GM12865 (cell line): ENCODE measurements around the gene MLEC.

Experiments used
- DNase-seq: peaks from one replicate; pipeline ENCODE4 v3.0.0; 2010; ENCODE audit warnings: low read depth
- H3K4me3 ChIP-seq: 2 replicates; pipeline ENCODE4 v1.5.1; 2011; ENCODE audit warnings: mild to moderate bottlenecking, low read depth, low read length, control low read depth
- CTCF ChIP-seq: IDR thresholded peaks from 2 replicates; pipeline ENCODE4 v1.5.1; 2011; ENCODE audit warnings: low read length, control low read depth, low read depth, inconsistent platforms; ENCODE audit not compliant: insufficient read depth; ENCODE audit errors: missing control alignments

Gene MLEC

GRCh38 chr12:120702637-120703036 is 15.7 kb downstream of the MLEC start:
- DNase-seq, result no peak
- H3K4me3 ChIP-seq, result no peak overlapping the region
- no peak for TF ChIP-seq CTCF

GRCh38 chr12:120703311-120703942 is 16.5 kb downstream of the MLEC start:
- TF ChIP-seq CTCF, result no peak
- no peak for DNase-seq
- H3K4me3 ChIP-seq, result no peak overlapping the region

- H3K4me3 ChIP-seq, result no peak overlapping the region
- no peak for DNase-seq
- TF ChIP-seq CTCF, result no peak
Measured at GRCh38 chr12:120705618-120706017, 18.7 kb downstream of the MLEC start.

DNA sequence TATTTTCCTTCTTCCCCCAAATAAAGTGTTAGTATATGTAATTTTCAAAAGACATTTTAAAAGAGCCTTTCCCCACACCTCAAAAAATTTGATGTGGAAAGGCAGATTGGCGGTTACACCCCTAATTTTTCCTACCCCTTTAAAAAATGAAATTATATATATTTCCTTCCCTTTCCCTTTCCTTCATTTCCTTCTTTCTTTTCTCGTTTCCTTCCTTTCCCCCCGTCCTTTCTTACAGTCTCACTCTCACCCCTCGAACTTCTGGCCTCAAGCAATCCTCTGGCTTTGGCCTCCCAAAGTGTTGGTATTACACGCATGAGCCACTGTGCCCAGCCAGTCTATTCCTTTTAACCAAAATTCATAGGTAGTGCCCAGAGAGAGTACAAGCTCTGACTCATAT is 19.1 kb downstream of the MLEC start:
- no peak for TF ChIP-seq CTCF
- no peak for DNase-seq
- H3K4me3 ChIP-seq, result no peak overlapping the region

DNA sequence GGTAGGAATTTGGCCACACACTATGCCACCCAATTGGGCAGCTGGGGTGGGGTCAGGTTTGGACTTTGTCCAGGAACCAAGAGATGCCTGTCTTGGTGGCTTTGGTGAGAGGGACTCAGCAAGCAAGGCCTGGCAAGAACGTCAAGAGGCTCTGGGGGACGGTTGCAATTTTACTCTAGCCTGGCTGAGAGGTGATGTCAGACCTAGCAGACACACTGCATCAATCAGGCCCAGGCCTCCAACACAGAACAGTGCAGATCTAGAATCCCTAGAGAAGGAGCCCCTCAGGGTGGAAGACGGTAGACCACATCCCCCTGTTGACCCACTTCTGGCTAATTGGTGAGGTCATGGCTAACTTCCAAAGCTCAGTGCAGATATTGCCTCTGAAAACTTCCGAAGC is 21.7 kb downstream of the MLEC start:
- no peak overlapping the region for H3K4me3 ChIP-seq
- no peak for DNase-seq
- no peak for TF ChIP-seq CTCF

DNA sequence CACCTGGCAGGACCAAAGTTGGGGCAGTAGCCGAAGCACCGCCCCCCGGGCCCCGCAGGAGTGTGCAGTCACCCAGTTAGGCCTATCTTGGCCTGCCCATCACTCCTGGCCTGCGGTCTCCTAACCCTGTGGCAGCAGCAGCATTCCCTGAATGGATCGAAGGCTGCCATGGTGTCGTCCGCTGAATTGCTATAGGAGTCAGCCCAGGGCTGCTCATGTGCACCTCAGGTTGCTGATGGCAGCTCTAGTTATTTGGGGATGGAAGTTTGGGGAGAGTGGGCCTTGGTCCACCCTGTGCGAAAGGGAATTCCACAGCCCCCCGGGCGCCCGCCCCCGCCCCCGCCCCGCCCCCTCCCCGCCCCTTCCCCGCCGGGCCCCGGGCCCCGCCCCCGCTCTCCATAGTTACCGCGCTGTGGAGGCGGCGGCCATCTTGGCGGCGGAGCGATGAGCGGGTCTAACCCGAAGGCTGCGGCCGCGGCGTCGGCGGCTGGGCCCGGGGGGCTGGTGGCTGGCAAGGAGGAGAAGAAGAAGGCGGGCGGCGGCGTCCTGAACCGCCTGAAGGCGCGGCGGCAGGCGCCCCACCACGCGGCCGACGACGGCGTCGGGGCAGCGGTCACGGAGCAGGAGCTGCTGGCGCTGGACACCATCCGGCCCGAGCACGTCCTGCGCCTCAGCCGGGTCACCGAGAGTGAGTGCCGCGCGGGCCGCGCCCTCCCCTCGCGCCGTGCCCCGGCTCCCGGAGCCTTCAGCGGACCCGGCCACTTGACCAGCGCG is 23.3 kb downstream of the MLEC start, which contains the start of gene UNC119B:
TSS of gene UNC119B (plus strand) at position 428 of the 774 bp plus-strand sequence. CDS start at position 445, 17 bp downstream.
- peak; percentile 58 for DNase-seq
- peak within 1 kb of the TSS; percentile 91 for H3K4me3 ChIP-seq
- TF ChIP-seq CTCF, result no peak
